ENCODE data around the gene EGFL6. TPM values are rescaled to one million over a fixed set of nuclear protein-coding genes. Genes with fewer than 3 reads are reported as not detected.

EGFL6 gene
- total RNA-seq, 4 donors from 2014 or later, result 0.22 TPM; not detected in 3

DNA sequence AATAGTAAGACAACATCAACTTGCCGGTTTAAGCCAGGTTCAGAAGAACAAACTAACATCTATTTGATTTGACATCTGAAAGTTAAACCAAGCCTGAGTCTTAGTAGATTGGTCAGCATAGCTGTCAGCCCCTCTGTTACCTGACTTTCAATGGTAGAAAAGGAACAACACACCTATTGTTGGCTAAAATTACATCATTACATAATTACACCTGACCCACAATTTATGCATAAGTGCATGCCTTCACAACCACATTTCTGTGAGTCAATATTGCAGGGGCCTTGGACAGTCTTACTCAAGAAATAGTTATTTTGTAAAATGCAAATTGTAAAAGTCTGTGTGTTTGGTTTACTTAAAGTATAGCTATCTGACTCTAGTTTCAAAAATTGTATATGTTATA, 36.2 kb downstream of the EGFL6 start:
- 100% methylated on average over 1 of the region's 1 CpG for WGBS, 2 donors (ENCODE audit: low coverage in 1 of 2)

DNA sequence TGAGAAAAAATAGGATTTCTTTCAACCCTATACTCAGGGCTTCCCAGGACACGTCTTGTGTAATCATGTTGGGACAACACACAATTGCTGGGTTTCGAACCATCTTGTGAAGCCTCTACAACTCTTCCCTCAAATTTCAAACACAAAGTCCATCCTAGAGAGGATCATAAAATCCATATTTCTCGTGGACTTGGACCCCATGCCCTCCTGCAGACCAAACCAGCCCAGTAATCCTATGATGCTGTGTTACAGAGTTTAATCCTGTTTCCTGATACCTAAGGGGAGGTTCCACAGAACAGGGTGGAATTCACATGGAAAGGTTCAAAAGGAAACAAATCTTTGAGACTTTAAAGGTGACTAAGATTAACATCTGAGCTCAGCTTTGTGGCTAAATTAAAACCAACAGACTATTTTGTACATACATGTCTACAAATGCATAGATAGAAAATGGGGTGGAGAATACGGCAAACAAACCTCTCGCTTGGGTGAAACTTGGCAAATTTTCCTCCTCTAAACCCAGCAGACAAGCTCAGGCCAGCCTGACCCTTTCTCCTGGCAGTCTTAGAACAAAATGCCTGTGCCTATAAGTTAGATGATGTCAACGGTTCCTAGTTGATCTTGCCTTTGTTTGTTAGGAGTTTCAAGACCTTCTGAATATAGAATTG, 38.1 kb downstream of the EGFL6 start:
- ATAC-seq, result no peak
- H3K4me3 ChIP-seq, result no peak overlapping the region
- WGBS, 2 donors (ENCODE audit: low coverage in 1 of 2), result 76 to 87% methylated on average over 3 to 4 of the region's 6 CpGs
- H3K4me1 ChIP-seq, result no peaks in the 10 kb centered on the region
- H3K9me3 ChIP-seq, result no peaks in the 10 kb centered on the region
- TF ChIP-seq POLR2A (IDR thresholded peaks at IDR 0.05) (no peak), EP300 (IDR thresholded peaks at IDR 0.05) (no peak), POLR2AphosphoS5 (IDR thresholded peaks at IDR 0.05) (no peak)
- TF ChIP-seq, protein P1, sequence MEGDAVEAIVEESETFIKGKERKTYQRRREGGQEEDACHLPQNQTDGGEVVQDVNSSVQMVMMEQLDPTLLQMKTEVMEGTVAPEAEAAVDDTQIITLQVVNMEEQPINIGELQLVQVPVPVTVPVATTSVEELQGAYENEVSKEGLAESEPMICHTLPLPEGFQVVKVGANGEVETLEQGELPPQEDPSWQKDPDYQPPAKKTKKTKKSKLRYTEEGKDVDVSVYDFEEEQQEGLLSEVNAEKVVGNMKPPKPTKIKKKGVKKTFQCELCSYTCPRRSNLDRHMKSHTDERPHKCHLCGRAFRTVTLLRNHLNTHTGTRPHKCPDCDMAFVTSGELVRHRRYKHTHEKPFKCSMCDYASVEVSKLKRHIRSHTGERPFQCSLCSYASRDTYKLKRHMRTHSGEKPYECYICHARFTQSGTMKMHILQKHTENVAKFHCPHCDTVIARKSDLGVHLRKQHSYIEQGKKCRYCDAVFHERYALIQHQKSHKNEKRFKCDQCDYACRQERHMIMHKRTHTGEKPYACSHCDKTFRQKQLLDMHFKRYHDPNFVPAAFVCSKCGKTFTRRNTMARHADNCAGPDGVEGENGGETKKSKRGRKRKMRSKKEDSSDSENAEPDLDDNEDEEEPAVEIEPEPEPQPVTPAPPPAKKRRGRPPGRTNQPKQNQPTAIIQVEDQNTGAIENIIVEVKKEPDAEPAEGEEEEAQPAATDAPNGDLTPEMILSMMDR (IDR thresholded peaks at IDR 0.05), result no peak
- no peaks in the 10 kb centered on the region for H3K27me3 ChIP-seq
- H3K36me3 ChIP-seq, result no peaks in the 10 kb centered on the region
- no peak overlapping the region for H3K27ac ChIP-seq

More for the DNA sequence above, 36.2 kb downstream of the EGFL6 start:
- no peak for TF ChIP-seq POLR2AphosphoS5 (IDR thresholded peaks at IDR 0.05)
- TF ChIP-seq, protein P1 (IDR thresholded peaks at IDR 0.05), result no peak
- no peak for TF ChIP-seq POLR2A (IDR thresholded peaks at IDR 0.05)
- no peak for TF ChIP-seq EP300 (IDR thresholded peaks at IDR 0.05)
- no peak for ATAC-seq
- Histone ChIP-seq H3K9me3 (no peaks in the 10 kb centered on the region), H3K4me1 (no peaks in the 10 kb centered on the region), H3K27me3 (no peaks in the 10 kb centered on the region), H3K27ac (no peak overlapping the region), H3K36me3 (no peaks in the 10 kb centered on the region), H3K4me3 (no peak overlapping the region)

DNA sequence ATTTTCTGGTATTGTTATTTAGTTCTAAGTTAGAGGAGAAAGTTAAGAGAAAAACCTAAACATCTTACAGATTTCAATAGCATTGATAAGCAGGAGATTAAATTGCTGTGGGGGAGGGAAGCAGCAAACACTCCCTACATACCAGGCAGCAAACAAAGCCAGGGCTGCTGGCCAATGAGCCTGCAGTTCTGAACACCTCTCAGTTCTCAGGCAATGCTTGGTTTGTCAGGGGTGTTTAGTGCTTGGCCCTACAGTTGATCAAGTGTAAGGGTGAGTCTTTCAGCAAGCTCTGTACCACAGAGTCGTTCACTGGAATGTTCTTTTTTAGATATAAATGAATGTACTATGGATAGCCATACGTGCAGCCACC, 38.6 kb downstream of the EGFL6 start:
- no peaks in the 10 kb centered on the region for H3K9me3 ChIP-seq
- H3K4me1 ChIP-seq, result no peaks in the 10 kb centered on the region
- WGBS, 2 donors (ENCODE audit: low coverage in 1 of 2), result 42 to 100% methylated on average over 1 to 2 of the region's 2 CpGs

DNA sequence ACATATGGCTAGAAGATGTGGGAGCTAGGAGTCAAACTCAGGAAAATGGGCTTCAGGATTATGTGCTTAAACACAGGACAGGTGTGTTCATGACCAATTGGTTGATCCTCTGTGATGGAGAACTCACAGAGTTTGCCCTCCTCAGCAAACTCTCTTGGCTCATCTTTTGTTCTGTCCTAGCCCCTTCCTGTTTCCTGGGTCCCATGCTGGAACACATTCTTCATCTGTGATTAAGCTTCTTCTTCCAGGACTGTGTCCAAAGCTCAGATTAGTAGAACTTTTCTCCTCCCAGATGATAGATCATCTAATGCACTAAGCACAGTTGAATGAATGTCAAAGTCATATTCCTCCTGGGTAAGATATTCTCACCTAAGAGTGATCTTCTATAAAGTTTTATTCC, 44.8 kb downstream of the EGFL6 start:
- Histone ChIP-seq H3K4me3 (no peak overlapping the region), H3K36me3 (no peaks in the 10 kb centered on the region), H3K9me3 (no peaks in the 10 kb centered on the region), H3K27me3 (no peaks in the 10 kb centered on the region), H3K4me1 (no peaks in the 10 kb centered on the region), H3K27ac (no peak overlapping the region)
- TF ChIP-seq EP300 (IDR thresholded peaks at IDR 0.05) (no peak), POLR2AphosphoS5 (IDR thresholded peaks at IDR 0.05) (no peak), POLR2A (IDR thresholded peaks at IDR 0.05) (no peak)
- TF ChIP-seq, protein P1 (IDR thresholded peaks at IDR 0.05), result no peak
- ATAC-seq, result no peak

More for the DNA sequence above, 38.6 kb downstream of the EGFL6 start:
- Histone ChIP-seq H3K27ac (no peak overlapping the region), H3K4me3 (no peak overlapping the region), H3K27me3 (no peaks in the 10 kb centered on the region), H3K36me3 (no peaks in the 10 kb centered on the region)
- no peak for TF ChIP-seq EP300 (IDR thresholded peaks at IDR 0.05)
- no peak for TF ChIP-seq POLR2A (IDR thresholded peaks at IDR 0.05)
- TF ChIP-seq, protein P1 (IDR thresholded peaks at IDR 0.05), result no peak
- no peak for TF ChIP-seq POLR2AphosphoS5 (IDR thresholded peaks at IDR 0.05)
- ATAC-seq, result no peak

DNA sequence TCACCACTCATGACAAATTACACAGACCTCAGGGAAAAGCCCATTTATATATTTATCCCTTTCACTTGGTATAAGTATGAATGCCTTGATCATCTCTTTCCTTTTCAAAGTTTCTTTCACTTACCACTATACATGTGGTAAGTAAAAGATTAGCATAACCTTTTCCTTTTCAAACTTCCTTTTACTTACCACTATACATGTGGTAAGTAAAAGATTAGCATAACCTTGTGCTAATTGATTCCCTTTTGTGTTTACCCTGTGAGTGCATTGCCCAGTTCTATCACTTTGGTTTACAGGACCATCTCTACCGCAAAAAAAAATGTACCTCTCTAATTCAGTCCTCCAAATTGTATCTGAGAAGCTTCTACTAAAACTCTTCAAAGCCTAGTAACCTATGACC, 50.8 kb downstream of the EGFL6 start:
- TF ChIP-seq POLR2AphosphoS5 (IDR thresholded peaks at IDR 0.05), result no peak
- TF ChIP-seq, protein P1 (IDR thresholded peaks at IDR 0.05), result no peak
- TF ChIP-seq EP300 (IDR thresholded peaks at IDR 0.05), result no peak
- no peak for TF ChIP-seq POLR2A (IDR thresholded peaks at IDR 0.05)
- Histone ChIP-seq H3K4me3 (no peak overlapping the region), H3K9me3 (no peaks in the 10 kb centered on the region), H3K27ac (no peak overlapping the region), H3K27me3 (no peaks in the 10 kb centered on the region), H3K4me1 (no peaks in the 10 kb centered on the region), H3K36me3 (no peaks in the 10 kb centered on the region)
- no peak for ATAC-seq
- 33 to 56% methylated on average over 1 of the region's 1 CpG for WGBS, 2 donors (ENCODE audit: low coverage in 1 of 2)

All from gastroesophageal sphincter (tissue), 4 donors.